SK-N-SH treated with all-trans-retinoic acid at 6 μM for 48 hours (cell line): Measurements from ENCODE around the gene HOXC5.

Source experiments
- ARNTL ChIP-seq: fragments of 450-650 bp; formaldehyde crosslinking; IDR thresholded peaks from 2 replicates; pipeline ENCODE4 v1.5.0; 2020; ENCODE audit warnings: low read depth, mild to moderate bottlenecking, moderate library complexity, borderline replicate concordance
- GLIS3 ChIP-seq: fragments of 250-450 bp; sonication (Bioruptor Pico); IDR thresholded peaks from 2 replicates; pipeline ENCODE4 v1.5.0; 2020; ENCODE audit warnings: mild to moderate bottlenecking, moderate library complexity
- TOX ChIP-seq: fragments of 250-450 bp; sonication (Bioruptor Pico); IDR thresholded peaks from 2 replicates; pipeline ENCODE4 v1.8.0; 2021; ENCODE audit warnings: mild to moderate bottlenecking, moderate library complexity, borderline replicate concordance
- TF ChIP-seq, protein P1 (sequence below): fragments of 250-450 bp; sonication (Bioruptor Pico); IDR thresholded peaks from 2 replicates; pipeline ENCODE4 v1.8.0; 2020; ENCODE audit warnings: mild to moderate bottlenecking, moderate library complexity, borderline replicate concordance

DNA sequence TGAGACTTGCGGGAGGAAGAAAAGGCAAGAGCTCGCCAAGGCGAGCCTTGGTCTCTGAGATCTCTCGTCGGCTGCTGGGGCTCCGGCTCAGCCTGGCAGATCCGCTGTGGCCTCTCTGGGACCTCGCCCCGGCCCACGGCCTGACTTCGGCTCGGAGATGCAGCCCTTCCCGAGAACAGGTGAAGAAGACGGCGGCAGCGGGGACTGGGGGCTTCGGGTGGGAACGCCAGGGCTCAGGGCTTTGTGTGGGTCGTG lies 38.9 kb upstream of the HOXC5 start:
- TF ChIP-seq, protein P1, sequence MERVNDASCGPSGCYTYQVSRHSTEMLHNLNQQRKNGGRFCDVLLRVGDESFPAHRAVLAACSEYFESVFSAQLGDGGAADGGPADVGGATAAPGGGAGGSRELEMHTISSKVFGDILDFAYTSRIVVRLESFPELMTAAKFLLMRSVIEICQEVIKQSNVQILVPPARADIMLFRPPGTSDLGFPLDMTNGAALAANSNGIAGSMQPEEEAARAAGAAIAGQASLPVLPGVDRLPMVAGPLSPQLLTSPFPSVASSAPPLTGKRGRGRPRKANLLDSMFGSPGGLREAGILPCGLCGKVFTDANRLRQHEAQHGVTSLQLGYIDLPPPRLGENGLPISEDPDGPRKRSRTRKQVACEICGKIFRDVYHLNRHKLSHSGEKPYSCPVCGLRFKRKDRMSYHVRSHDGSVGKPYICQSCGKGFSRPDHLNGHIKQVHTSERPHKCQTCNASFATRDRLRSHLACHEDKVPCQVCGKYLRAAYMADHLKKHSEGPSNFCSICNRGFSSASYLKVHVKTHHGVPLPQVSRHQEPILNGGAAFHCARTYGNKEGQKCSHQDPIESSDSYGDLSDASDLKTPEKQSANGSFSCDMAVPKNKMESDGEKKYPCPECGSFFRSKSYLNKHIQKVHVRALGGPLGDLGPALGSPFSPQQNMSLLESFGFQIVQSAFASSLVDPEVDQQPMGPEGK (CRISPR knock-in tag) = no peak
- TF ChIP-seq ARNTL (CRISPR knock-in tag) (no peak), TOX (CRISPR knock-in tag) (no peak), GLIS3 (CRISPR knock-in tag) (no peak)
